Stimulated activated CD8-positive, alpha-beta memory T cell treated with anti-CD3 and anti-CD28 coated beads, Interleukin-15, amount 100 ng/mL, for 1 hour (primary cell): Measurements from ENCODE around the gene RARA.
"Not testable (repeated sequence)": the region's sequence is repeated elsewhere in the genome, so short reads cannot be mapped to it uniquely, and the experiment has no call there.

Experiments
- DNase-seq: peaks from one replicate; pipeline ENCODE4 v3.0.0-alpha.2; 2020; ENCODE audit warnings: low read depth

The RARA gene

DNA sequence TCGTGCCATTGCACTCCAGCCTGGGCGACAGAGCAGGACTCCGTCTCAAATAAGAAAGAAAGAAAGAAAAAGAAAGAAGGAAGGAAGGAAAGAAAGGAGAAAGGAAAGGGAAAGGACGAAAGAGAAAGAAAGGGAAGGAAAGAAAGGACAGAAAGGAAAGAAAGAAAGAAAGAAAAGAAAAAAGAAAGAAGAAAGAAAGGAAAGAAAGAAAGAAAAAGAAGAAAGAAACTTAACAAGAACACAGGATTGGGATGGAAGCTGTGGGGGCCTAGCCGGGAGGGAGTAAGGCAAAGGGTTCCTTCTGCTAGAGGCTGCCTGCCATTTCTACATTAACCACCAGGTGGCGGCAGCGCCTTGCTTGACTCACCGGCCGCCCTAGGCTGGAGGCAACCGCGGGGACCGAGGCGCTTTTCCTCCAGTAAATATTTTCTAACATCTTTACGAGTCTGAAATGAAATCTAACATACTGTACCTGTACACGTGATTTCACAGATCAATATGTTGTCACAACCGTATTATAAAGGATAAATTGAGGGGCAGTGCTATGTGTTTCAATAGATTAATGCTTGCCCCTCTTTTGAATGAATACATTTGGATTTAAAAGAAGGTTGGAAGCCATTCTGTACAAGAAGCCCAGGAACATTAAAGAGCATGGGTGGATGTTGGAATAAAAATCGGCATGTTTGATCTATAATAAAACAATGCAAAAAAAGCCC lies 49.5 kb downstream of the RARA start:
- peak; percentile 86 for DNase-seq

DNA sequence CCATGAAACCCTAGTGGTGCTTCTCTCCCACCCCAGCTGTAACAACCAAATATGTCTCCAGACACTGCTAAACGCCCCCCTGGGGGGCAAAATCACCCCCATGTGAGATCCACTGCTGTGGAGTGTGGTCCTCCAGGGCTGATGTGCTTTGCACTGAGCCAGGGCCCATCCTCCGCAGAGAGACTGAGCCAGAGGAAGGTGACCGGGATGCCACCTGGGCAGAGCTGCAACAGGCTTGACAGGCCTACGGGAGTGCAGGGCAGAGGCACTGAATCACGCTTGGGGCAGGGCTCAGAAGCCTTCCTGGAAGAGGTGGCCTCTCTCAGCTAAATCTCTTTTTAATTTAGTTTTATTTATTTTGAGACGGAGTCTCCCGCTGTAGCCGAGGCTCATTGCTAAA lies 51.1 kb downstream of the RARA start:
- no peak for DNase-seq

- DNase-seq, result no peak
Measured at GRCh38 chr17:40361063-40361924, 52.3 kb downstream of the RARA start.

DNA sequence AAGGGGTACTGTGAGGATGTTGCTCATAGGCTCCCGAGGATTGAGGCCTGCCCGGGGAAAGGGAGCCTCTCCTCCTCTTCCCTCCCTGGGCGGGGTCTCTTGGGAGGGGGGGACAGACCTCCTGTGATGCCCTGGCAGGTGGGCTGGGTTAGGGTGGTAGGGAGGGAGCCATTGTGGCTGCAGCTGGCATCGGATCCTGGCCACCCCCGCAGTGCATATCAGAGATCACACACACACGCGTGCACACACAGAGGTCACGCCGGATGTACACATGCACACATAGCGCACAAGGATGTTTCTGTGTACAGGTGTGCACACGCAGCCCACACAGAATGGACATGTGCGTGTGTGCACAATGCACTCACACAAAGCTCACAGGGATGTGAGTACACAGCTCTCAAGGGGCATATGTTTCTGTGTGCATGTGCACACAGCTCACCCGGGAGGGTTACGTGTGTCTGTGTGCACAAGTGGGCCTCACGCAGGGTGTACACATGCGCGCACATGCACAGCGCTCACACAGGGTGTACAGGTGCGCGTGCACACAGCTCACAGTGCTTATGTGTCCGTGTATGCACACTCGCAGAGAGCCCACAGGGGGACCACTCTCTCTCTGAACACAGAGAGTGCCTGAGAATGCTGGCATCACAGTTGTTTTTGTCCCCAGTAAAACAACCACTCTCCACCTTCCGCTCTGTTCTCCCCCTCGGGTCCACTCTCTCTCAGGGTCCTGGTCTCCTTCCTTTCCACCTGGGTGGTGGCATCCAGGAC lies 53.1 kb downstream of the RARA start:
- DNase-seq, result no peak

GRCh38 chr17:40362696-40363110 lies 53.7 kb downstream of the RARA start:
- peak; percentile 41 for DNase-seq

DNA sequence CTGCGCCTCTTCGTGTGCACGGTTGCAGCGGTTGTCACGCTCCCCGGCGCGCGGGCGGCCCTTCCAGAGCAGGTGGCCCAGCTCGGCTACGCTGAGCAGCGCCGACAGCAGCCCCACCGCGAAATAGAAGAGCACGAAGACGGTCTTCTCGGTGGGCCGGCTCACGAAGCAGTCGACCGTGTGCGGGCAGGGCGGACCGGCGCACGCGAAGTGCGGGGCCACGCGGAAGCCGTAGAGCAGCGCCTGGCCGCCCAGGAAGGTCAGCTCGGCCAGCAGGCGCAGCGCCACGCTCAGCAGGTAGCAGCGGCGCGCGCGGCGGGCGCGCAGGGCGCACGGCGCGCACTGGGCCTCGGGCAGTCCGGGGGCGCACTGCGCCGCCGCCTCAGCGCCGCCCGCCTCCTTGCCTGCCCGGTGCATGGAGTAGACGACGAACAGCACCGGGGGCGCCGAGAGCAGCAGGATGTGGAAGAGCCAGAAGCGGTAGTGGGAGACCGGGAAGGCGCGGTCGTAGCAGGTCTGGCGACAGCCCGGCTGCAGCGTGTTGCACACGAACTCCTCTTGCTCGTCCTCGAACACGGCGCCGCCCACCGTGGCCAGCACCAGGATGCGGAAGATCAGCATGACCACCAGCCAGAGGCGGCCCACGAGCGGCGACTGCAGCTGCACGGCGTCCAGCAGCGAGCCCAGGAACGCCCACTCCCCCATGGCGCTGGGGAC lies 54.3 kb downstream of the RARA start:
- no peak for DNase-seq

DNA sequence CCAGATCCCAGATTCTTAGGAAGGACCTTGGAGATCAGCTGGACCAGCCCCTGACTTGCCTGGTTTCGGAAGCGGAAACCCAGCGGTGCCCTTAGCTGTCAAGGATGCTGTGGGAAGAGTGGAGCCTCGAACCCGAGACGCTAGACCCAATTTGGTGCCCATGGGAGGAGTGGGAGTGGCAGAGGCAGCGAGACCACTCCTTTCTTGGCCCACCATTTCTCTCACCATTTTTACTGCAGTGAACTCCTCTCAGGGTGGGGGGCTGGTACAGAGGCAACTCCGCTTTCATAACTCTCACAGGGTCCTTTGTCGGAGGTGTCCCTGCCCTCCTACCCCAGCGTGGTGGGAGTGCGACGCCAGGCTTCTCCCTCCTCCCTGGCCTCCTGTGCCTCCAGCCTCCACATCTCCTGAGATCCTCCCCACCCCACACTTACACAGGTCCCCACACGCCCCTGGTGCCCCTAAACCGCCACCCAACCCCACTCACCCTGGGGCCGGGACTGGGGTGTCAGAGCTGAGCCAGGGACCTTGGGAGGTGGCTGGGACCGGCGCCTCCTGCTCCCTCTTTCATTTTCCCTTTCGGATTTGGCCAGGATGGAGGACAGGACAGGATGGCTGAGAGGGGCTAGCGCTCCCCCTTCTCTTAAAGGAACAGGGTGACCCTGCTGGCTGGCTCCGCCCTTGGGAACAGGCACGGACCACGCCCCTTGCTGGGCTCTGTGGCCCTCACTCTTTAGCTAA lies 55.3 kb downstream of the RARA start, which contains the start of gene GJD3:
Gene GJD3 (minus strand): TSS at position 617 of the 741 bp plus-strand sequence. CDS start 922 bp downstream, outside the sequence.
- no peak for DNase-seq

- DNase-seq, result no peak
Measured at GRCh38 chr17:40364906-40365305, 55.9 kb downstream of the RARA start.

DNA sequence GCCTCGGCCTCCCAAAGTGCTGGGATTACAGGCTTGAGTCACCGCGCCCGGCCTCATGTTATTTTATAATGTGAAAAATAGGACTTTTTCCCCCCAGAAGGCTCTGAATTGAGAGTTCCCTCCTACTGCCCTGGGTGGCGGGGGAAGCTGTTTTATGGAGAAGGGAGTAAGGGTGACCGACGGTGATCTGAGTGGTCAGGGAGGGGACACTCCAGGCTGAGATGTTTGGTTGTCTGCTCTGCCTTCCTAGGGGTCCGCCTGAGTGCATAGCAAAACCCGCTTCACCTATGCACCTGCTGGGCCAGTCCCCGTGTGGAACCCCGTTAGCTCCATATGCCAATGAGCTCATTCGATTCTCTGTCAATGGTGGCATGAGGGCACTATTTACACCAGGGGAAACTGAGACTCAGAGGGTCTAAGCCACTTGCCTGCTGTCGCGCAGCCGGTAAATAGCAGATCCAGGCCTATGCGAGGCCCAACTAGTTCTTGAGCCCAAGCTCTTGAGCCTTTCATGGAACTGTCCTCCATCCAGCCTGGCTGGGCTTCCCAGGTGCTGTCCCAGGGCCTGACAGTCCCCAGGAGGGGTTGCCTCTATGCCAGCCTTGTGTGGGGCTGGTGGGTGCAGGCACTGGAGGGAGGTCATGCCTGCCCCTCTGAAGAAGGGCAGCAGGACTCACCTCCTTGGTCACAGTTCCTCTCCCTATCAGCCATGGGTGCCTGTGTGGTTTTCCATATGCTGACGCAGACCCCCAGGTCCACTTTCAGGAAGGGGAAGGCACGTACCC lies 57.3 kb downstream of the RARA start:
- no peak for DNase-seq

DNA sequence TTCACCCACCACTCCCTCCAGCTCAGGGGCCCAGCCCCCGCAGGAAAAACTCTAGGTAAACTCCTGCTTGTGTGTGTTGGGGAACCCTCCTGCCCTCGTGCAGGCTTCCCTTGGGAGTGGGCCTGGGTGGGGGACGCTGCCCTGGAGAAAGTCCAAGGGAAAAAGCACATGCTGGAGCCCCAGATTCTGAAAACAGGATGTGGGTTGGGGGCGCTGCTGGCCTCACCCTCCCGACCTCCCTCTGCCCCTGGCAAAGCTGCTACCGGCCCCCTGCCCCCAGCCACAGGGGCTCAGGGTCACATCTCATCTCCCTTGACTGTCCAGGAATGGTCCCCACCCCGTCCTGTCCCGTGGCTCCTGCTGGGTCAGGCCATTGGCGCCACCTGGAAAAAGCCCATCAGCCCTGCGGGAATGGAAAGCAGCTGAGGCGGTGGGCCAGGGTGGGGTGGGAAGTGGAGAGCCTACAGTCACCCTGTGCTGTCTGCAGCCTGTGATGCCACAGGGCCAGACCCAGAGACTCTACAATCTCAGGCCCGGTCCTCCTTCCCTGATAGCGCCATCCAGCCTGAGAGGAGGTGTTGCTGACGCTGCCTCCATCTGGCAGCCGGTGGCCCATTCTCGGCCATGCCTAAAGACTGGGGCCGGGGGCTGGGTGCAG lies 58.0 kb downstream of the RARA start:
- no peak for DNase-seq

DNA sequence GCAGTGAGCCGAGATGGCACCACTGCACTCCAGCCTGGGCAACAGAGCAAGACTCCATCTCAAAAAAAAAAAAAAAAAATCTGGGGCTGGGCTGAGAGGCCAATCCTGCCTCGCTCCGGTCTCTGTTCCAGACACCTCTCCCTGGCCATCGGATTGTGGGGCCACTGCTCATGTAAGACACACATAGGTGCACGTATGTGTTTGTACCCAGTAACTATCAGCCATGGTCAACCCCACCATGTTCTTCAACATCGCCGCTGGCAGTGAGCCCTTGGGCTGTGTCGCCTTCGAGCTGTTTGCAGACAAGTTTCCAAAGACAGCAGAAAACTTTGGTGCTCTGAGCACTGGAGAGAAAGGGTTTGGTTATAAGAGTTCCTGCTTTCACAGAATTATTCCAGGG lies 58.7 kb downstream of the RARA start:
- DNase-seq, result not testable (repeated sequence)

DNA sequence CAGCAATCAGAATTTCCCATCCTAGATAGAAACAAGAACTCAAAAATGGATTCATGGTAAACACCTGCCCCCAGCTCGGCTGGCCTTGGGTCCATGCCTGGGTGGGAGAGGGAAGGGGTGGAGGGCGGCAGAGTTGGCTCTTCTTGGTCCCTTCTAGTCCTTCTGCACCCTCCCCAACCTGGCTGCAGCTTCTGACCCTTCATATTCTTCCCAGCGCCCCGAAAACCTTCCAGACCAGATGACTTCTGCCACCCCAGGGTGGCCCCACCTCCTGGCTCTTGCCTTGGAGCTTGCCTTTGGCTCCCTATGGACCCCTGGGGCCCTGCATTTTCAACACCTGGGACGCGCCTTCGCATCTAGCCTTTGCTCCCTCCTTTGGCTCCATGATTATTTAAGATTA lies 60.9 kb downstream of the RARA start:
- no peak for DNase-seq

DNA sequence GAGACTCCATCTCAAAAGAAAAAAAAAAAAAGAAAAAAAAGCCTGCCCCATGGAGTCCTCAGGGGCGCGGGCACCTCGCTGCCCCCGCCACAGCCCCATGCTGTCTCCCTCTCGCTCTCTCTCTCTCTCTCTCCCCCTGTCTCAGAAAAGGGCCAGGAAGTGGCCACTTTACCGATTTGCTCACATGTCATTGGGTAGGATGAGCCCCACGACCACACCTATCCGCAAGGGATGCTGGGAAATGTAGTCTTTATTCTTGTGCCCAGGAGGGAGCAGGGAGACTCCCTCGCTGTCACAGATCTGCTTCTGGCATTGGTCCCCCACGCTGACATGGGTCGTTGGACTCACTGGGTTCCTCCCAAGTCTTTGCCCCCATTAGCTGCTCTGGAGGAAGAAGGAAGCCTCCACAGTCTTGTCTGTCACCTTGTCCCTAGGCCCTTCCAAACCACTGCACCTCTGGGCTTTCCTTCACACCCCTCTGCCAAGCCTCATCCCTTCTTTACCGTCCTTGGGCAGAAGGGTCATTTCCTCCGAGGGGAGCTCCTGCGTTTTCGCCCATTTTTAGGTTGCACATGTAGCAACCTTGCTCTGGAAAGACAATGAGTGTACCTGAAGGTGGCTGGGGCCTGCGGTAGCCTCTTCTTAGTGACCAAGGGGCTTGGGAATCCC lies 62.4 kb downstream of the RARA start:
- DNase-seq, result no peak

- no peak for DNase-seq
Measured at GRCh38 chr17:40372031-40372430, 63.1 kb downstream of the RARA start.

GRCh38 chr17:40372644-40373043 lies 63.7 kb downstream of the RARA start:
- not testable (repeated sequence) for DNase-seq

GRCh38 chr17:40373324-40373723 lies 64.3 kb downstream of the RARA start:
- no peak for DNase-seq

DNA sequence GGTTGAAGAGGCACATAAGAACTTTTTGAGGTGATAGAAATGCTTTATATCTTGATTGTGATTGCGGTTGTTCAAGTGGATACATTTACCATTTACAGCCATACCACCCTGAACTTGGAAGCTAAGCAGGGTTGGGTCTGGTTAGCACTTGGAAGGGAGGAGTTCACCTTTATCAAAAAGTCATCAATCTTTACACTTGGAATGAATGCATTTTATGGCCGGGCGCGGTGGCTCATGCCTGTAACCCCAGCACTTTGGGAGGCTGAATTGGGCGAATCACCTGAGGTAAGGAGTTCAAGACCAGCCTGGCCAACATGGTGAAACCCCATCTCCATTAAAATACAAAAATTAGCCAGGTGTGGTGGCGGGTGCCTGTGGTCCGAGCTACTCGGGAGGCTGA lies 65.0 kb downstream of the RARA start:
- no peak for DNase-seq

DNA sequence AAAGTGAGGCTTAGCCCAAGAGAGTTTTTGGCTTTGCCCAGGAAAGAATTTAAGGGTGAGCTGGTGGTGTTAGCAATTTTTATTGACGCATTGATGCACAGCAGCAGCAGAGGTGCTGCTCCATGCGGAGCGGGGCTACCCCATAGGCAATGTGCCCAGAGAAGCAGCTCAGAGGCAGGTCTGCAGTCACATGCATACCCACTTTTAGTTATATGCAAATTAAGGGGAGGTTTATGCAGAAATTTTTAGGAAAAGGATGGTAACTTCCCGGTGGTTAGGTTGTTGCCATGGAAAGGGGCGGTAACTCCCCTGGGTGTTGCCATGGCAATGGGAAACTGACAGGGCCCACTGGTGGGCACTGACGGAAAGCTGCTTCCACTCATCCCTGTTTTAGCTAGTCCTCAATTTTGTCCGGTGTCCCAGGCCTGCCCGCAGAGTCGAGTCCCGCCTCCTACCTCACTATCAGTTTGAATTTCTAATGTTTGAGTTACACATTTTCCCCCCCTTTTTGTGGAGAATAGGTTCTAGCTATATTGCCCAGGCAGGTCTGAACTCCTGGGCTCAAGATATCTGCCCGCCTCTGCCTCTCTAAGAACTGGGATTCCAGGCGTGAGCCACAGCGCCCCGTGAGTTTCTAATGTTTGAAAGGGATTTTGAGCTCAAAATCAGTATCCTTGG lies 66.0 kb downstream of the RARA start:
- no peak for DNase-seq

DNA sequence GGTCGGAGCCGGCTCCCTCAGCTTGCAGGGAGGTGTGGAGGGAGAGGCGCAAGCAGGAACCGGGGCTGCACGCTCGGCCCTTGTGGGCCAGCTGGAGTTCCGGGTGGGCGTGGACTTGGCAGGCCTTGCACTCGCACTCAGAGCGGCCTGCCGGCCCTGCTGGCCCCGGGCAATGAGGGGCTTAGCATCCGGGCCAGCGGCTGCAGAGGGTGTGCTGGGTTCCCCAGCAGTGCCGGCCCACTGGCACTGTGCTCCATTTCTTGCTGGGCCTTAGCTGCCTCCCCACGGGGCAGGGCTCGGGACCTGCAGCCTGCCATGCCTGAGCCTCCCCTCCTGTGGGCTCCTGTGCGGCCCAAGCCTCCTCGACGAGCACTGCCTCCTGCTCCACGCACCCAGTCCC lies 66.8 kb downstream of the RARA start:
- not testable (repeated sequence) for DNase-seq
